ENCODE data around the gene NRL. TPM values are rescaled to one million over a fixed set of nuclear protein-coding genes. Genes with fewer than 3 reads are reported as not detected.

NRL gene
- total RNA-seq, 2 donors from 2014 or later = 0.88 to 2.7 TPM

DNA sequence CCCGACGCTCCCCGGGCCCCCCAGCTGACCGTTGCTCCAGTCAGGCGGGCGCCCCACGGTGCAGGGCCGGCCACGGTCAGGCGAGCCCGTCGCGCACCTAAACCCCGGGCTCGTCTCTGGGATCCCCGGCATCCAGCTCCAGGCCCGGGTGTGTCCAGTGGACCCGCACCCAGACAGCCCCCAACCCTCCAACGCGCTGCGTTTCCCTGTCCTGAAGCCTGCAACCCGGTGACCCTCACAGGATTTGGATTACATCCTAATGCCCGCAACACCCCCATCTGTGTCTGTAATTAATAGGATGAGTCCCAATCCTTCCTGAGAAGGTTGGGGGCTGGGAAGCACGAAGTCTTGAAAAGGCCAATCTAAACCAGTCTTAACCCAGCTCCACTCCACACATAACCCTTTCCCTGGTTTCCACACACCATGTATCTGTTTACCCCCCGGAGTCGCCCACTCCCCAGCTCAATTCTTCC, 33.0 kb downstream of the NRL start:
- no peaks in the 10 kb centered on the region for H3K4me1 ChIP-seq
- H3K4me3 ChIP-seq = peak overlapping the region; percentile 72
- H3K9ac ChIP-seq (ENCODE audit: low read depth in 2 of 2, low read length in 2 of 2) = peak overlapping the region; percentile 62 to 73
- H3K9me3 ChIP-seq = no peaks in the 10 kb centered on the region
- no peaks in the 10 kb centered on the region for H3K27me3 ChIP-seq
- no peak for DNase-seq
- intact Hi-C loops (cut with DNase I) = no loop called here
- no peak for TF ChIP-seq CTCF (IDR thresholded peaks at IDR 0.05)
- peak overlapping the region; percentile 67 for H3K27ac ChIP-seq
- H3K36me3 ChIP-seq = no peaks in the 10 kb centered on the region

DNA sequence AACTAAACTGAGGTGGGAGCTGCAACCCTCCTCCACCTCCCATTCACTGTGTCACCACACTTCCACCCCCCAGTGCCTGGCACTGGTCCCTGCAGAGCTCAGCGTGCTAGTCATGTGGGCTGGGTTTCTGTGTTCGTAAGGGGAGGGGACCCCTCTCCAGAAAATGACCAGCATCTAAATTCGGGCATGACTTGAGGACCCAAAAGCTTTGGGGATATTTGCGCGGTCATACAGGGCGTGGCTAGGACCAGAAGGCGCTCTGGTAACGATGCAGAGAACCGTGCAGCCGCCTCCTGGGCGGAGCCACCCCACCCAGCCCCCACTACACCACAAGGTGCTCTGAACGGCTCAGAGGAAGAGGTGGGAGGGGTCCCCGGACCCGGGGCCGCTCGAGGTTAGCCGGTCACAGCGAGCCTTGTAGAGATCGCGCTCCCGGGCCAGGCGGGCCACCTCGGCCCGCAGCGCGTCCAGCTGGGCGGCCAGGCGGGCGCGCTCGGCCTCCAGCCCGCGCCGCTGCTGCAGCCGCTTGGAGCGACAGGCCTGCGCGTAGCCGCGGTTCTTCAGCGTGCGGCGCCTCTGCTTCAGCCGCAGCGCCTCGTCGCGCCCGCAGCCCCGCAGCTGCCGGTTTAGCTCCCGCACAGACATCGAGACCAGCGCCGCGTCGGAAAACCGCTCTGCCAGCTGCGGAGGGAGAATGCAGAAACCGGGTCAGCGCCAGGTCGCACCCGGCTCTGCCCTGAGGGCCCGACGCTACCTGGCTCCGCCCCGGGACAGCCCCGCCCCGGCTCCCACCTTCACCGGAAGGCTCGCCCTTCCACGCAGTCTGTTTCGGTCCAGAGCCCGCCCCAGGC, 33.6 kb downstream of the NRL start:
- TF ChIP-seq CTCF (IDR thresholded peaks at IDR 0.05) = no peak
- Histone ChIP-seq H3K27me3 (no peaks in the 10 kb centered on the region), H3K27ac (peak overlapping the region; percentile 67), H3K36me3 (no peaks in the 10 kb centered on the region), H3K9ac (ENCODE audit: low read depth in 2 of 2, low read length in 2 of 2) (peak overlapping the region; percentile 62 to 73), H3K9me3 (no peaks in the 10 kb centered on the region), H3K4me1 (no peaks in the 10 kb centered on the region), H3K4me3 (peak overlapping the region; percentile 72)
- DNase-seq = peak; percentile 86
- intact Hi-C loops (cut with DNase I) = no loop called here

GRCh38 chr14:24080142-24080530, 34.6 kb downstream of the NRL start:
- Histone ChIP-seq H3K4me1 (no peaks in the 10 kb centered on the region), H3K27me3 (no peaks in the 10 kb centered on the region), H3K9ac (ENCODE audit: low read depth in 2 of 2, low read length in 2 of 2) (no peak overlapping the region), H3K9me3 (no peaks in the 10 kb centered on the region), H3K36me3 (no peaks in the 10 kb centered on the region), H3K4me3 (no peak overlapping the region), H3K27ac (no peak overlapping the region)
- TF ChIP-seq CTCF (IDR thresholded peaks at IDR 0.05) = no peak
- intact Hi-C loops (cut with DNase I) = no loop called here
- DNase-seq = no peak

DNA sequence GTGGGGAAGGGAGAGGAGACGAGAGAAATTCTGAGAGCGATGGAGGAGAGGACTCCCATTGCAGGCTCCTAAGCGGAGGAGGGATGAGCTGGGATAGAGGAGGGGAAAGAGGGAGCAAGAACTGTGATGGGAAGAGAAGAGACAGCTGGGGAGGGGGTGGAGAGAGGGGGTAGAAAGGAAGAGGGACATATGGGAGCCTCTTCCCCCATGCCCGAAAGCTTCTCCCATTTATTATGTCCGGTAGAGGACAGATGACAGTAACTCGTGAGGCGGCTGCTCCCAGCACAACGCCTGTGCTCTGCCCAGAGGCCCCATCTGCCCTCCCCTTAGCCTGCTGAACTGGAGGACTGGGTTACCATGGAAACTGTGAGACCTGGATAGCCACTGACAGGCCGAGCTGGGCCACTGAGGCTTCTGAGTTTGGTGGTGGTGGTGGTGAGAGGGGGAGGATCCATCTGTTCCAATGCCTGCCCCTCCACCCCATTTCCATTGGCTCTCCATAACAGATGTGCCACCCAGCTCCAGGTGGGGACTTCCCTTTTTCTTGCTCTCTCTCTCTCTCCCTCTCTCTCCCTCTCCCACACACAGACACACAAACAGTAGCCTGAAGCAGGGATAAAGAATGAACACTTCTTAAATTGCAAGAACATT, 35.1 kb downstream of the NRL start:
- Histone ChIP-seq H3K36me3 (no peaks in the 10 kb centered on the region), H3K9ac (ENCODE audit: low read depth in 2 of 2, low read length in 2 of 2) (no peak overlapping the region), H3K4me1 (no peaks in the 10 kb centered on the region), H3K4me3 (no peak overlapping the region), H3K27me3 (no peaks in the 10 kb centered on the region), H3K9me3 (no peaks in the 10 kb centered on the region), H3K27ac (no peak overlapping the region)
- intact Hi-C loops (cut with DNase I) = no loop called here
- DNase-seq = no peak
- TF ChIP-seq CTCF (IDR thresholded peaks at IDR 0.05) = no peak

DNA sequence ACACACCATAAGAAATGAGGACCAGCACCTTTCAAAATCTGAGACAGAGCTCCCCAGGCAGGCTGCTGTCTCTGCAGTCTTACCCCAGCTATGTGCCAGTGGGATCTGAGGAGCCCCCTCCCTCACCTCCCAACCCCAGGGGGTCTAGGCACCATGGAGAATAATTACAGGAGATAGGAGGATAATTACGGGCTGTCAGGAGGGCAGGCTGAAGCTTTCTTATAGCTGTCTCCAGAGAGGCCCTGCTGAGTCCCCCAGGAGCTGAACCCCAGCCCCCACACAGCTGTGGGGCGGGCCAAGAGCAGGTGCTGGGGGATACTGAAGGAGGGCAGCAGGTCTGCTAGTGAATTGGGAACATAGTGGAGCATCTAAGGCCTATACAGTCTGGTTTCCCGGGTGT, 36.6 kb downstream of the NRL start:
- H3K36me3 ChIP-seq = no peaks in the 10 kb centered on the region
- H3K27me3 ChIP-seq = no peaks in the 10 kb centered on the region
- H3K9ac ChIP-seq (ENCODE audit: low read depth in 2 of 2, low read length in 2 of 2) = no peak overlapping the region
- H3K4me1 ChIP-seq = no peaks in the 10 kb centered on the region
- TF ChIP-seq CTCF (IDR thresholded peaks at IDR 0.05) = no peak
- intact Hi-C loops (cut with DNase I) = no loop called here
- DNase-seq = no peak
- no peak overlapping the region for H3K27ac ChIP-seq
- no peaks in the 10 kb centered on the region for H3K9me3 ChIP-seq
- no peak overlapping the region for H3K4me3 ChIP-seq

Measured in colonic mucosa (tissue), 4 donors.